Colonic mucosa (tissue), 4 donors: Measurements from ENCODE around the gene TGM6. TPM values are rescaled to one million over a fixed set of nuclear protein-coding genes. Genes with fewer than 3 reads are reported as not detected.

Experiments
- DNase-seq: peaks from one replicate; pipeline ENCODE4 v3.0.0-alpha.2; 2020
- H3K27ac ChIP-seq: fragments of 200-600 bp; one replicate; pipeline ENCODE4 v1.8.0; 2021
- H3K27me3 ChIP-seq: fragments of 200-600 bp; one replicate; pipeline ENCODE4 v1.8.0; 2021
- H3K36me3 ChIP-seq: fragments of 200-600 bp; one replicate; pipeline ENCODE4 v1.8.0; 2021
- H3K4me1 ChIP-seq: fragments of 200-600 bp; one replicate; pipeline ENCODE4 v1.8.0; 2021; ENCODE audit warnings: mild to moderate bottlenecking
- H3K4me3 ChIP-seq: fragments of 200-600 bp; one replicate; pipeline ENCODE4 v1.8.0; 2021
- H3K9ac ChIP-seq, 2 donors: one replicate each; pipeline ENCODE4 v1.7.0; 2013; ENCODE audit warnings: control low read depth in 2 of 2, low read depth in 2 of 2, low read length in 2 of 2
- H3K9me3 ChIP-seq: fragments of 200-600 bp; one replicate; pipeline ENCODE4 v1.8.0; 2021
- CTCF ChIP-seq: fragments of 200-600 bp; IDR thresholded peaks from one replicate; pipeline ENCODE4 v1.8.0; 2022; ENCODE audit warnings: antibody characterized with exemption, mild to moderate bottlenecking
- intact Hi-C: fragments of 100-400 bp; cut with DNase I; formaldehyde crosslinking; loops from one replicate; pipeline ENCODE4 v1.14.1; 2022
- total RNA-seq, 2 donors: library from RNA; stranded (reverse); fragmentation: NEBNext Ultra II Directional in 1 of 2; extraction: Animal tissue kit (Norgen Biotek cat#: 25700) in 1 of 2; gene quantifications; one replicate each; pipeline ENCODE4 v1.2.1, GENCODE V29; 2021
- donor health status: healthy.
- donor health status: DM: no; HTN: no; CAD: no.
- donor health status: DM: no; HTN: no; CAD: no.

Gene TGM6
- total RNA-seq, 2 donors from 2014 or later, result not detected

GRCh38 chr20:2416541-2417212, 36.0 kb downstream of the TGM6 start:
- no peak overlapping the region for H3K9ac ChIP-seq
- H3K4me1 ChIP-seq, result no peaks in the 10 kb centered on the region
- H3K4me3 ChIP-seq, result no peak overlapping the region
- H3K36me3 ChIP-seq, result no peaks in the 10 kb centered on the region
- no peak overlapping the region for H3K27ac ChIP-seq
- no peaks in the 10 kb centered on the region for H3K9me3 ChIP-seq
- no peaks in the 10 kb centered on the region for H3K27me3 ChIP-seq
- TF ChIP-seq CTCF, result no peak
- no peak for DNase-seq
- intact Hi-C loops, result no loop called here

DNA sequence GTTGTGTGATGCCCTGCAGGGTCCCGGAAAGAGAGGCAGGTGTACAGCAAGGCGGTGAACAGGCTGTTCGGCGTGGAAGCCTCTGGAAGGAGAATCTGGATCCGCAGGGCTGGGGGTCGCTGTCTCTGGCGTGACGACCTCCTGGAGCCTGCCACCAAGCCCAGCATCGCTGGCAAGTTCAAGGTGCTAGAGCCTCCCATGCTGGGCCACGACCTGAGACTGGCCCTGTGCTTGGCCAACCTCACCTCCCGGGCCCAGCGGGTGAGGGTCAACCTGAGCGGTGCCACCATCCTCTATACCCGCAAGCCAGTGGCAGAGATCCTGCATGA, 36.5 kb downstream of the TGM6 start:
- DNase-seq, result no peak
- intact Hi-C loops, result no loop called here
- no peak overlapping the region for H3K27ac ChIP-seq
- no peak for TF ChIP-seq CTCF
- no peak overlapping the region for H3K4me3 ChIP-seq
- H3K9ac ChIP-seq, result no peak overlapping the region
- H3K9me3 ChIP-seq, result no peaks in the 10 kb centered on the region
- no peaks in the 10 kb centered on the region for H3K4me1 ChIP-seq
- H3K36me3 ChIP-seq, result no peaks in the 10 kb centered on the region
- no peaks in the 10 kb centered on the region for H3K27me3 ChIP-seq

DNA sequence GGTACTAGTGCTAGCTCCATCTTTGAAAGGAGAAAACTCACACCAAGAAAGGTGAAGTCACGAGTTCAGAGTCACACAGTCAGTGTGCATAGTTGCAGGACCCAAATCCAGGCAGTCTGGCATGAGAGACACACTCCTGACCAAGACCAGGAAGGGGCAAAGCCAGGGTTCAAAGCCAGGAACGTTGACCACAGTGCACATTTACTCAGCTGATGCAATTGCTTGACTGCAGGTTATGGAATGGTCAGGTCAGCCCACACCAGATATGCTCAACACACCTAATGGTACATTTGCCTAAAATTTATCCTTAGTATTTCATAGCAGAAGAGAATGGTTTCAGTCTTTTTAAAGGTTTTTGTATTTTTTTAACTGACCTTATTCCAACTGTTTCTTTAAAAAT, 37.7 kb downstream of the TGM6 start:
- no peaks in the 10 kb centered on the region for H3K4me1 ChIP-seq
- intact Hi-C loops, result no loop called here
- H3K27ac ChIP-seq, result no peak overlapping the region
- no peak for TF ChIP-seq CTCF
- no peak overlapping the region for H3K9ac ChIP-seq
- no peak overlapping the region for H3K4me3 ChIP-seq
- no peaks in the 10 kb centered on the region for H3K27me3 ChIP-seq
- no peaks in the 10 kb centered on the region for H3K9me3 ChIP-seq
- H3K36me3 ChIP-seq, result no peaks in the 10 kb centered on the region
- DNase-seq, result no peak

DNA sequence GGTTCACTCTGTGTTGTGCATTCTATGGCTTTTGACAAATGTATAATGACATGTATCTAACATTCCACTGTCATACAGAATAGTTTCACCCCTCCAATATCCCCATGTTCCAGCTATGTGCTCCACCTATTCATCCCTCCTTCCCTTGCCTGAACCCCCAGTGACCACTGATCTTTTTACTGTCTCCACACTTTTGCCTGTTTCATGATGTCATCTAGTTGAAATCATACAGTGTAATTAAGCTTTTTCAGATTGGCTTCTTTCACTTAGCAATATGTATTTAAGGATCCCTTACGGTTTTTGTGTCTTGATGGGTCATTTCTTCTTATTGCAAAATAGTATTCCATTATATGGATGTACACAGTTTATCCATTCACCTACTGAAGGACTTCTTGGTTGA, 39.8 kb downstream of the TGM6 start:
- Histone ChIP-seq H3K27me3 (no peaks in the 10 kb centered on the region), H3K9me3 (no peaks in the 10 kb centered on the region), H3K36me3 (no peaks in the 10 kb centered on the region), H3K9ac (no peak overlapping the region), H3K4me3 (no peak overlapping the region), H3K27ac (no peak overlapping the region), H3K4me1 (no peaks in the 10 kb centered on the region)
- no peak for DNase-seq
- intact Hi-C loops, result no loop called here
- TF ChIP-seq CTCF, result no peak

- no peak overlapping the region for H3K9ac ChIP-seq
- intact Hi-C loops, result no loop called here
- no peak overlapping the region for H3K27ac ChIP-seq
- no peak overlapping the region for H3K4me3 ChIP-seq
- no peaks in the 10 kb centered on the region for H3K27me3 ChIP-seq
- no peak for TF ChIP-seq CTCF
- H3K9me3 ChIP-seq, result no peaks in the 10 kb centered on the region
- DNase-seq, result no peak
- no peaks in the 10 kb centered on the region for H3K36me3 ChIP-seq
- H3K4me1 ChIP-seq, result no peaks in the 10 kb centered on the region
These were observed 40.5 kb downstream of the TGM6 start for GRCh38 chr20:2421247-2421646.
